ENCODE data around the gene CFAP97.
"Not testable (repeated sequence)": the region's sequence is repeated elsewhere in the genome, so short reads cannot be mapped to it uniquely, and the experiment has no call there.

Gene CFAP97

GRCh38 chr4:185201977-185202962 lies 1.5 kb downstream of the CFAP97 start:
- no peak for DNase-seq (ENCODE audit: low read depth, low spot score)

GRCh38 chr4:185198189-185198588 lies 5.6 kb downstream of the CFAP97 start:
- DNase-seq (ENCODE audit: low read depth, low spot score), result not testable (repeated sequence)

- DNase-seq (ENCODE audit: low read depth, low spot score), result no peak
Measured at GRCh38 chr4:185196437-185196836, 7.4 kb downstream of the CFAP97 start.

GRCh38 chr4:185194924-185195888 lies 8.6 kb downstream of the CFAP97 start:
- DNase-seq (ENCODE audit: low read depth, low spot score), result no peak

- no peak for DNase-seq (ENCODE audit: low read depth, low spot score)
Measured at GRCh38 chr4:185192059-185192458, 11.7 kb downstream of the CFAP97 start.

GRCh38 chr4:185190306-185190856 lies 13.4 kb downstream of the CFAP97 start:
- DNase-seq (ENCODE audit: low read depth, low spot score), result no peak

- DNase-seq (ENCODE audit: low read depth, low spot score), result no peak
Measured at GRCh38 chr4:185189606-185190305, 14.0 kb downstream of the CFAP97 start.

GRCh38 chr4:185186769-185187168 lies 17.0 kb downstream of the CFAP97 start:
- no peak for DNase-seq (ENCODE audit: low read depth, low spot score)

GRCh38 chr4:185183622-185184281 lies 20.0 kb downstream of the CFAP97 start:
- peak; percentile 42 for DNase-seq (ENCODE audit: low read depth, low spot score)

GRCh38 chr4:185182239-185182638 lies 21.6 kb downstream of the CFAP97 start:
- no peak for DNase-seq (ENCODE audit: low read depth, low spot score)

- DNase-seq (ENCODE audit: low read depth, low spot score), result no peak
Measured at GRCh38 chr4:185179488-185179887, 24.3 kb downstream of the CFAP97 start.

GRCh38 chr4:185171373-185172071 lies 32.3 kb downstream of the CFAP97 start:
- no peak for DNase-seq (ENCODE audit: low read depth, low spot score)

GRCh38 chr4:185167234-185167633 lies 36.6 kb downstream of the CFAP97 start:
- DNase-seq (ENCODE audit: low read depth, low spot score), result no peak

GRCh38 chr4:185165605-185166063 lies 38.2 kb downstream of the CFAP97 start:
- no peak for DNase-seq (ENCODE audit: low read depth, low spot score)

GRCh38 chr4:185151296-185151695 lies 52.5 kb downstream of the CFAP97 start:
- no peak for DNase-seq (ENCODE audit: low read depth, low spot score)

GRCh38 chr4:185149392-185149791 lies 54.4 kb downstream of the CFAP97 start:
- no peak for DNase-seq (ENCODE audit: low read depth, low spot score)

- no peak for DNase-seq (ENCODE audit: low read depth, low spot score)
Measured at GRCh38 chr4:185145572-185145971, 58.2 kb downstream of the CFAP97 start.

GRCh38 chr4:185144601-185145240 lies 59.1 kb downstream of the CFAP97 start:
- DNase-seq (ENCODE audit: low read depth, low spot score), result no peak

GRCh38 chr4:185143601-185143969 lies 60.2 kb downstream of the CFAP97 start:
- no peak for DNase-seq (ENCODE audit: low read depth, low spot score)
